HG02840 (cell line): ENCODE results near the gene IFI27L1.

Experiments used
- ATAC-seq: cut with Tn5 transposase; IDR thresholded peaks from one replicate; pipeline ENCODE4 v1.9.1; 2021; ENCODE audit warnings: mild to moderate bottlenecking, moderate library complexity, moderate number of reproducible peaks; ENCODE audit not compliant: unreplicated experiment, low FRiP score

Gene IFI27L1

GRCh38 chr14:94128216-94128839, 47.2 kb downstream of the IFI27L1 start:
- no peak for ATAC-seq

GRCh38 chr14:94129111-94129757, 48.1 kb downstream of the IFI27L1 start, which contains the start of gene IFI27L2:
Gene IFI27L2 (minus strand): TSS chr14:94129604. CDS start chr14:94129564, 40 bp downstream.
- ATAC-seq, result peak; percentile 89

GRCh38 chr14:94129758-94130414, 48.8 kb downstream of the IFI27L1 start:
- ATAC-seq, result no peak

GRCh38 chr14:94132285-94132887, 51.3 kb downstream of the IFI27L1 start:
- no peak for ATAC-seq

GRCh38 chr14:94135476-94135875, 54.4 kb downstream of the IFI27L1 start:
- ATAC-seq, result no peak

- ATAC-seq, result no peak
Measured at GRCh38 chr14:94136575-94137331, 55.6 kb downstream of the IFI27L1 start.

GRCh38 chr14:94138251-94138650, 57.1 kb downstream of the IFI27L1 start:
- ATAC-seq, result no peak

- no peak for ATAC-seq
Measured at GRCh38 chr14:94139006-94139405, 57.9 kb downstream of the IFI27L1 start.

- ATAC-seq, result no peak
Measured at GRCh38 chr14:94139421-94139820, 58.3 kb downstream of the IFI27L1 start.

GRCh38 chr14:94142247-94142646, 61.1 kb downstream of the IFI27L1 start:
- ATAC-seq, result no peak

GRCh38 chr14:94142836-94143235, 61.7 kb downstream of the IFI27L1 start:
- ATAC-seq, result no peak

- ATAC-seq, result no peak
Measured at GRCh38 chr14:94143239-94143638, 62.1 kb downstream of the IFI27L1 start.

GRCh38 chr14:94143711-94144110, 62.6 kb downstream of the IFI27L1 start:
- no peak for ATAC-seq

GRCh38 chr14:94144765-94145164, 63.7 kb downstream of the IFI27L1 start:
- no peak for ATAC-seq

GRCh38 chr14:94145902-94146527, 64.9 kb downstream of the IFI27L1 start:
- no peak for ATAC-seq
